ENCODE results near the gene KHDRBS1. TPM values are rescaled to one million over a fixed set of nuclear protein-coding genes. Genes with fewer than 3 reads are reported as not detected.

The KHDRBS1 gene
- total RNA-seq, 2 experiments from 2014 or later = 91.6 to 94.2 TPM

- POLR2A ChIA-PET = no interaction called here
Measured at GRCh38 chr1:32028746-32029145, 15.1 kb downstream of the KHDRBS1 start.

GRCh38 chr1:32031578-32032274 is 18.1 kb downstream of the KHDRBS1 start:
- Mint-ChIP-seq H3K27me3 (no peaks in the 10 kb centered on the region), H3K4me1 (ENCODE audit: low read depth) (peaks cover 70% of the 10 kb centered on the region), H3K9me3 (no peaks in the 10 kb centered on the region), H3K36me3 (ENCODE audit: low read depth) (peaks cover 84% of the 10 kb centered on the region), H3K27ac (peak overlapping the region; percentile 70), H3K4me3 (no peak overlapping the region)
- ATAC-seq (ENCODE audit: poor library complexity) (no peak), DNase-seq (no peak)
- POLR2A ChIA-PET = interaction anchor here (1.3 to 1.4 kb wide), 2 partner anchors 18 to 51 kb away, joined by 4 read pairs; partner anchors contain the start of gene KHDRBS1
- CTCF ChIA-PET = interaction anchor here (0.7 to 1.5 kb wide), 2 partner anchors 9 to 12 kb away, joined by 3 read pairs; no protein-coding TSS in a partner anchor
- TF ChIP-seq CTCF (IDR thresholded peaks at IDR 0.05) = no peak
- intact Hi-C loops (cut with DNase I, micrococcal nuclease) = no loop called here
- H3K9me3 ChIP-seq (ENCODE audit: control insufficient read depth in 1 of 2, insufficient read depth in 1 of 2, low read length in 2 of 2) = no peaks in the 10 kb centered on the region
- H3K4me1 ChIP-seq (ENCODE audit: insufficient read depth, low read length) = peaks cover 3% of the 10 kb centered on the region
- no peak overlapping the region for H3K27ac ChIP-seq (ENCODE audit: low read depth in 1 of 2, low read length in 2 of 2)
- no peak overlapping the region for H3K4me3 ChIP-seq (ENCODE audit: low read length)
- no peaks in the 10 kb centered on the region for H3K27me3 ChIP-seq (ENCODE audit: control insufficient read depth in 1 of 2, insufficient read depth in 2 of 2, low read length in 2 of 2)
- H3K36me3 ChIP-seq (ENCODE audit: insufficient read depth, low read length) = peaks cover 63% of the 10 kb centered on the region

More at GRCh38 chr1:32028746-32029145, 15.1 kb downstream of the KHDRBS1 start:
- Histone ChIP-seq H3K4me1 (ENCODE audit: insufficient read depth, low read length) (peaks cover 22% of the 10 kb centered on the region), H3K36me3 (ENCODE audit: insufficient read depth, low read length) (peaks cover 45% of the 10 kb centered on the region), H3K27ac (ENCODE audit: low read depth in 1 of 2, low read length in 2 of 2) (no peak overlapping the region), H3K4me3 (ENCODE audit: low read length) (no peak overlapping the region), H3K27me3 (ENCODE audit: control insufficient read depth in 1 of 2, insufficient read depth in 2 of 2, low read length in 2 of 2) (no peaks in the 10 kb centered on the region), H3K9me3 (ENCODE audit: control insufficient read depth in 1 of 2, insufficient read depth in 1 of 2, low read length in 2 of 2) (no peaks in the 10 kb centered on the region)
- ATAC-seq (ENCODE audit: poor library complexity) = no peak
- DNase-seq = no peak
- intact Hi-C loops (cut with DNase I, micrococcal nuclease) = no loop called here
- Mint-ChIP-seq H3K4me1 (ENCODE audit: low read depth) (peaks cover 69% of the 10 kb centered on the region), H3K36me3 (ENCODE audit: low read depth) (peaks cover 61% of the 10 kb centered on the region), H3K9me3 (no peaks in the 10 kb centered on the region), H3K27me3 (no peaks in the 10 kb centered on the region), H3K4me3 (peak overlapping the region; percentile 0), H3K27ac (peak overlapping the region; percentile 37)
- TF ChIP-seq CTCF (IDR thresholded peaks at IDR 0.05) = no peak
- CTCF ChIA-PET = no interaction called here

GRCh38 chr1:32032275-32032615 is 18.6 kb downstream of the KHDRBS1 start:
- peaks cover 84% of the 10 kb centered on the region for H3K36me3 Mint-ChIP-seq (ENCODE audit: low read depth)
- intact Hi-C loops (cut with DNase I, micrococcal nuclease) = no loop called here
- ChIA-PET POLR2A (interaction anchor here (1.3 kb wide), 1 partner anchor 19 kb away, joined by 4 read pairs; the partner anchor contains the start of gene KHDRBS1), CTCF (interaction anchor here (0.7 to 1.5 kb wide), 2 partner anchors 9 to 12 kb away, joined by 3 read pairs; no protein-coding TSS in a partner anchor)
- no peak for TF ChIP-seq CTCF (IDR thresholded peaks at IDR 0.05)
- H3K36me3 ChIP-seq (ENCODE audit: insufficient read depth, low read length) = peaks cover 67% of the 10 kb centered on the region
- H3K9me3 ChIP-seq (ENCODE audit: control insufficient read depth in 1 of 2, insufficient read depth in 1 of 2, low read length in 2 of 2) = no peaks in the 10 kb centered on the region
- no peak overlapping the region for H3K4me3 ChIP-seq (ENCODE audit: low read length)
- no peaks in the 10 kb centered on the region for H3K9me3 Mint-ChIP-seq
- H3K4me3 Mint-ChIP-seq = no peak overlapping the region
- H3K27me3 ChIP-seq (ENCODE audit: control insufficient read depth in 1 of 2, insufficient read depth in 2 of 2, low read length in 2 of 2) = no peaks in the 10 kb centered on the region
- H3K4me1 Mint-ChIP-seq (ENCODE audit: low read depth) = peaks cover 64% of the 10 kb centered on the region
- no peaks in the 10 kb centered on the region for H3K27me3 Mint-ChIP-seq
- ATAC-seq (ENCODE audit: poor library complexity) = no peak
- H3K27ac ChIP-seq (ENCODE audit: low read depth in 1 of 2, low read length in 2 of 2) = no peak overlapping the region
- peak overlapping the region; percentile 3 for H3K27ac Mint-ChIP-seq
- DNase-seq = no peak
- H3K4me1 ChIP-seq (ENCODE audit: insufficient read depth, low read length) = no peaks in the 10 kb centered on the region

Data from CD4-positive, alpha-beta T cell (primary cell).